H9 (cell line): ENCODE results near the gene SWT1. TPM values are rescaled to one million over a fixed set of nuclear protein-coding genes. Genes with fewer than 3 reads are reported as not detected.

Experiments used
- DNase-seq: peaks from one replicate; pipeline ENCODE4 v3.0.0-alpha.2; 2017
- H2AFZ ChIP-seq: one replicate; pipeline ENCODE4 v1.6.1; 2013; ENCODE audit warnings: mild to moderate bottlenecking, low read length, control low read depth, moderate library complexity
- H2AK5ac ChIP-seq: 2 replicates; pipeline ENCODE4 v1.6.1; 2013; ENCODE audit warnings: low read length, control low read depth, mixed read lengths; ENCODE audit not compliant: insufficient read length
- H2BK120ac ChIP-seq: one replicate; pipeline ENCODE4 v1.6.1; 2013; ENCODE audit warnings: low read depth, mild to moderate bottlenecking, low read length, control low read depth, inconsistent platforms; ENCODE audit not compliant: poor library complexity, severe bottlenecking
- H2BK12ac ChIP-seq: 2 replicates; pipeline ENCODE4 v1.6.1; 2013; ENCODE audit warnings: low read length, control low read depth, mixed read lengths, low read depth; ENCODE audit not compliant: insufficient read length
- H2BK15ac ChIP-seq: 2 replicates; pipeline ENCODE4 v1.6.1; 2013; ENCODE audit warnings: low read depth, low read length, control low read depth
- H2BK20ac ChIP-seq: one replicate; pipeline ENCODE4 v1.6.1; 2013; ENCODE audit warnings: low read depth, mild to moderate bottlenecking, low read length, control low read depth, inconsistent platforms; ENCODE audit not compliant: poor library complexity, severe bottlenecking
- H2BK5ac ChIP-seq: 2 replicates; pipeline ENCODE4 v1.6.1; 2013; ENCODE audit warnings: low read length, control low read depth, mixed read lengths; ENCODE audit not compliant: insufficient read length
- H3K14ac ChIP-seq: 2 replicates; pipeline ENCODE4 v1.6.1; 2013; ENCODE audit warnings: low read length, control low read depth; ENCODE audit not compliant: insufficient read depth
- H3K18ac ChIP-seq: 2 replicates; pipeline ENCODE4 v1.6.1; 2013; ENCODE audit warnings: low read depth, mild to moderate bottlenecking, mixed read lengths, low read length, control low read depth; ENCODE audit not compliant: insufficient read length
- H3K23ac ChIP-seq: 2 replicates; pipeline ENCODE4 v1.6.1; 2013; ENCODE audit warnings: low read length, control low read depth, mixed read lengths, low read depth; ENCODE audit not compliant: insufficient read length
- H3K23me2 ChIP-seq: 2 replicates; pipeline ENCODE4 v1.6.1; 2013; ENCODE audit warnings: low read depth, mild to moderate bottlenecking, mixed read lengths, low read length, control low read depth; ENCODE audit not compliant: insufficient read length, poor library complexity, severe bottlenecking
- H3K27ac ChIP-seq: 2 replicates; pipeline ENCODE4 v1.5.1; 2013; ENCODE audit warnings: low read length, control low read depth, mixed read lengths, low read depth; ENCODE audit not compliant: insufficient read length
- H3K27me3 ChIP-seq: 2 replicates; pipeline ENCODE4 v1.6.1; 2013; ENCODE audit warnings: low read length, control low read depth, inconsistent platforms; ENCODE audit not compliant: insufficient read depth
- H3K4ac ChIP-seq: 2 replicates; pipeline ENCODE4 v1.6.1; 2013; ENCODE audit warnings: low read depth, mild to moderate bottlenecking, control low read depth, inconsistent platforms, low read length, moderate library complexity
- H3K4me1 ChIP-seq: 2 replicates; pipeline ENCODE4 v1.6.1; 2013; ENCODE audit warnings: low read length, control low read depth, inconsistent platforms; ENCODE audit not compliant: insufficient read depth
- H3K4me2 ChIP-seq: 2 replicates; pipeline ENCODE4 v1.6.1; 2013; ENCODE audit warnings: low read length, control low read depth, mixed read lengths; ENCODE audit not compliant: insufficient read length, insufficient read depth
- H3K56ac ChIP-seq: 2 replicates; pipeline ENCODE4 v1.6.1; 2013; ENCODE audit warnings: low read depth, mild to moderate bottlenecking, mixed read lengths, low read length, control low read depth; ENCODE audit not compliant: insufficient read length
- H3K79me1 ChIP-seq: 2 replicates; pipeline ENCODE4 v1.6.1; 2013; ENCODE audit warnings: low read depth, mild to moderate bottlenecking, moderate library complexity, low read length, control low read depth, inconsistent platforms; ENCODE audit not compliant: insufficient read depth, poor library complexity, severe bottlenecking
- H3K79me2 ChIP-seq: 2 replicates; pipeline ENCODE4 v1.6.1; 2013; ENCODE audit warnings: low read length, control low read depth, inconsistent platforms; ENCODE audit not compliant: insufficient read depth
- H3K9ac ChIP-seq: 2 replicates; pipeline ENCODE4 v1.6.1; 2013; ENCODE audit warnings: low read length, control low read depth, mixed read lengths; ENCODE audit not compliant: insufficient read length; ENCODE audit errors: extremely low read depth
- H3K9me3 ChIP-seq: one replicate; pipeline ENCODE4 v1.6.1; 2013; ENCODE audit warnings: low read depth, low read length, inconsistent platforms; ENCODE audit not compliant: control insufficient read depth
- H3T11ph ChIP-seq: one replicate; pipeline ENCODE4 v1.6.1; 2013; ENCODE audit warnings: mild to moderate bottlenecking, low read length, control low read depth, inconsistent platforms
- H4K20me1 ChIP-seq: one replicate; pipeline ENCODE4 v1.6.1; 2013; ENCODE audit not compliant: control insufficient read depth, insufficient read length, insufficient read depth
- H4K5ac ChIP-seq: 2 replicates; pipeline ENCODE4 v1.6.1; 2013; ENCODE audit warnings: low read depth, mild to moderate bottlenecking, mixed read lengths, low read length, control low read depth; ENCODE audit not compliant: insufficient read length
- H4K8ac ChIP-seq: replicated peaks from 2 replicates; pipeline ENCODE4 v1.6.1; 2013; ENCODE audit warnings: low read length, control low read depth, mixed read lengths, low read depth; ENCODE audit not compliant: insufficient read length
- H4K91ac ChIP-seq: 2 replicates; pipeline ENCODE4 v1.6.1; 2013; ENCODE audit warnings: low read depth, mild to moderate bottlenecking, moderate library complexity, mixed read lengths, low read length, control low read depth; ENCODE audit not compliant: insufficient read length
- H3K27ac Mint-ChIP-seq, 3 experiments: 2 replicates in 2 of 3; 3 replicates in 1 of 3; pipeline ENCODE4 v1.8.0; 2020 to 2021; ENCODE audit warnings: mixed read lengths in 3 of 3, mild to moderate bottlenecking in 1 of 3, moderate library complexity in 1 of 3
- H3K27me3 Mint-ChIP-seq: 2 replicates; pipeline ENCODE4 v1.8.0; 2021; ENCODE audit warnings: low read depth, mild to moderate bottlenecking, moderate library complexity, mixed read lengths
- H3K36me3 Mint-ChIP-seq, 3 experiments: 2 replicates in 2 of 3; 3 replicates in 1 of 3; pipeline ENCODE4 v1.8.0; 2020 to 2021; ENCODE audit warnings: low read depth in 3 of 3, mixed read lengths in 3 of 3; ENCODE audit not compliant: insufficient read depth in 1 of 3
- H3K4me1 Mint-ChIP-seq, 2 experiments: 2 replicates each; pipeline ENCODE4 v1.8.0; 2020; ENCODE audit warnings: mixed read lengths in 2 of 2
- H3K4me3 Mint-ChIP-seq, 2 experiments: 2 replicates in 1 of 2; 3 replicates in 1 of 2; pipeline ENCODE4 v1.8.0; 2020 to 2021; ENCODE audit warnings: mild to moderate bottlenecking in 2 of 2, mixed read lengths in 2 of 2, moderate library complexity in 1 of 2
- H3K9me3 Mint-ChIP-seq, 2 experiments: 2 replicates in 1 of 2; 3 replicates in 1 of 2; pipeline ENCODE4 v1.8.0; 2020; ENCODE audit warnings: mild to moderate bottlenecking in 2 of 2, mixed read lengths in 2 of 2, moderate library complexity in 1 of 2
- total RNA-seq: library from RNA; stranded (reverse); gene quantifications from 2 replicates; pipeline ENCODE4 v1.2.1, GENCODE V29; 2021
- TF ChIP-seq, protein P1 (sequence below): fragments of 200-600 bp; sonication (generic); conservative IDR thresholded peaks from 3 replicates; pipeline ENCODE4 v1.8.0; 2021; ENCODE audit warnings: antibody characterized with exemption, mild to moderate bottlenecking

SWT1 gene
- total RNA-seq, 1 experiment from 2014 or later = 5.2 TPM

DNA sequence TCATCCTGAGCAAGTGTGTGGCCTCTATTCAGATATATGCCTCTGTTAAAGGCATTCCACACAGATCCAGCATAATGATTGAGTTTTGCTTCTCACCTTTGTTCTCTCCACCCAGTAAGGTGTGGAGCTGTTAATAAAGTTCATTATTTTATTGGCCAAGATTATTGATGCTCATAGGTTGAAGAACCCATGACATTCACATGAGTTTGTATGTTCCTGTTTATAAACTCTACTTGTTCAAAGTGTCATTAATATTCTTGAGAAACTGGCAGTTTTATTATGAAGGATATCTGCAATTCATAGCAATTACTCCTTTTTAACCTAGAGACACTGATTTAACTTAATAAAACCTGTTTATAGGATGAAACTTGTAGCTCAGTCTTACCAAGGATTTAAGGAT is 138.1 kb downstream of the SWT1 start:
- H3K36me3 Mint-ChIP-seq = peaks cover 24 to 56% (median 34%) of the 10 kb centered on the region in 3 experiments; a peak in 6 of 7 replicates
- TF ChIP-seq, protein P1, sequence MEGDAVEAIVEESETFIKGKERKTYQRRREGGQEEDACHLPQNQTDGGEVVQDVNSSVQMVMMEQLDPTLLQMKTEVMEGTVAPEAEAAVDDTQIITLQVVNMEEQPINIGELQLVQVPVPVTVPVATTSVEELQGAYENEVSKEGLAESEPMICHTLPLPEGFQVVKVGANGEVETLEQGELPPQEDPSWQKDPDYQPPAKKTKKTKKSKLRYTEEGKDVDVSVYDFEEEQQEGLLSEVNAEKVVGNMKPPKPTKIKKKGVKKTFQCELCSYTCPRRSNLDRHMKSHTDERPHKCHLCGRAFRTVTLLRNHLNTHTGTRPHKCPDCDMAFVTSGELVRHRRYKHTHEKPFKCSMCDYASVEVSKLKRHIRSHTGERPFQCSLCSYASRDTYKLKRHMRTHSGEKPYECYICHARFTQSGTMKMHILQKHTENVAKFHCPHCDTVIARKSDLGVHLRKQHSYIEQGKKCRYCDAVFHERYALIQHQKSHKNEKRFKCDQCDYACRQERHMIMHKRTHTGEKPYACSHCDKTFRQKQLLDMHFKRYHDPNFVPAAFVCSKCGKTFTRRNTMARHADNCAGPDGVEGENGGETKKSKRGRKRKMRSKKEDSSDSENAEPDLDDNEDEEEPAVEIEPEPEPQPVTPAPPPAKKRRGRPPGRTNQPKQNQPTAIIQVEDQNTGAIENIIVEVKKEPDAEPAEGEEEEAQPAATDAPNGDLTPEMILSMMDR = no peak
- no peaks in the 10 kb centered on the region for H3K27me3 Mint-ChIP-seq
- Histone ChIP-seq H3K4me2 (no peak overlapping the region), H3K27me3 (no peaks in the 10 kb centered on the region), H3K18ac (no peak overlapping the region), H4K8ac (no peak overlapping the region), H2AK5ac (no peak overlapping the region), H3K9me3 (no peaks in the 10 kb centered on the region), H2BK5ac (no peak overlapping the region), H2BK120ac (no peak overlapping the region), H2BK20ac (no peak overlapping the region), H2BK12ac (no peak overlapping the region), H4K5ac (no peak overlapping the region), H3K23ac (no peak overlapping the region), H3T11ph (no peak overlapping the region), H3K14ac (no peak overlapping the region), H2AFZ (no peak overlapping the region), H3K4ac (no peak overlapping the region), H3K23me2 (no peaks in the 10 kb centered on the region), H2BK15ac (no peak overlapping the region), H3K27ac (no peak overlapping the region), H3K79me2 (no peaks in the 10 kb centered on the region), H3K79me1 (no peaks in the 10 kb centered on the region), H3K9ac (no peak overlapping the region), H3K4me1 (no peaks in the 10 kb centered on the region), H4K91ac (no peak overlapping the region), H4K20me1 (no peaks in the 10 kb centered on the region), H3K56ac (no peak overlapping the region)
- H3K27ac Mint-ChIP-seq = peak overlapping the region in 1 of 3 experiments; percentile 49; a peak in 2 of 7 replicates
- no peaks in the 10 kb centered on the region for H3K9me3 Mint-ChIP-seq
- H3K4me1 Mint-ChIP-seq = no peaks in the 10 kb centered on the region
- no peak for DNase-seq
- H3K4me3 Mint-ChIP-seq = no peak overlapping the region
